SJCRH30 (cell line): ENCODE results near the gene GDI2. TPM values are rescaled to one million over a fixed set of nuclear protein-coding genes. Genes with fewer than 3 reads are reported as not detected.
"Not testable (repeated sequence)": the region's sequence is repeated elsewhere in the genome, so short reads cannot be mapped to it uniquely, and the experiment has no call there.

Experiments
- DNase-seq, 2 experiments: peaks; one replicate each; pipeline ENCODE4 v3.0.0-alpha.2; 2015 to 2020
- H3K27ac ChIP-seq: fragments of 250-450 bp; sonication (Bioruptor Pico); 2 replicates; pipeline ENCODE4 v1.5.1; 2020; ENCODE audit warnings: mild to moderate bottlenecking, moderate library complexity
- H3K27me3 ChIP-seq: fragments of 250-450 bp; sonication (Bioruptor Pico); 2 replicates; pipeline ENCODE4 v1.5.1; 2020; ENCODE audit warnings: mild to moderate bottlenecking, moderate library complexity
- H3K36me3 ChIP-seq: fragments of 250-450 bp; sonication (Bioruptor Pico); 2 replicates; pipeline ENCODE4 v1.5.1; 2020; ENCODE audit warnings: mild to moderate bottlenecking, moderate library complexity
- H3K4me1 ChIP-seq: fragments of 250-450 bp; sonication (Bioruptor Pico); 2 replicates; pipeline ENCODE4 v1.5.1; 2020; ENCODE audit warnings: mild to moderate bottlenecking, moderate library complexity
- H3K4me3 ChIP-seq: fragments of 250-450 bp; sonication (Bioruptor Pico); 2 replicates; pipeline ENCODE4 v1.5.1; 2020; ENCODE audit warnings: mild to moderate bottlenecking, moderate library complexity
- H3K9me3 ChIP-seq: fragments of 250-450 bp; sonication (Bioruptor Pico); replicated peaks from 2 replicates; pipeline ENCODE4 v1.5.1; 2020; ENCODE audit warnings: mild to moderate bottlenecking, moderate library complexity
- total RNA-seq: library from RNA; depleted of rRNA; stranded (reverse); fragments of >200 nt; shearing (Covaris generic); gene quantifications from 2 replicates; pipeline ENCODE4 v1.2.3, GENCODE V29; 2014

Gene GDI2
- total RNA-seq, 1 experiment from 2014 or later, result 291 TPM

- peaks cover 63% of the 10 kb centered on the region for H3K36me3 ChIP-seq
- H3K4me1 ChIP-seq, result no peaks in the 10 kb centered on the region
- H3K9me3 ChIP-seq, result no peaks in the 10 kb centered on the region
- no peak overlapping the region for H3K4me3 ChIP-seq
- no peak overlapping the region for H3K27ac ChIP-seq
- no peaks in the 10 kb centered on the region for H3K27me3 ChIP-seq
- no peak for DNase-seq
Observed at GRCh38 chr10:5782174-5782573, 31.1 kb downstream of the GDI2 start.

- Histone ChIP-seq H3K4me3 (no peak overlapping the region), H3K9me3 (no peaks in the 10 kb centered on the region), H3K27ac (no peak overlapping the region), H3K27me3 (no peaks in the 10 kb centered on the region), H3K36me3 (peaks cover 40% of the 10 kb centered on the region), H3K4me1 (no peaks in the 10 kb centered on the region)
- no peak for DNase-seq
Observed at GRCh38 chr10:5779730-5780129, 33.5 kb downstream of the GDI2 start.

- not testable (repeated sequence) for H3K9me3 ChIP-seq, H3K27ac ChIP-seq, H3K4me1 ChIP-seq, DNase-seq, H3K4me3 ChIP-seq, H3K27me3 ChIP-seq
- peaks cover 32% of the 10 kb centered on the region for H3K36me3 ChIP-seq
Observed at GRCh38 chr10:5777758-5778157, 35.5 kb downstream of the GDI2 start.

GRCh38 chr10:5776881-5777197 lies 36.4 kb downstream of the GDI2 start:
- no peak for DNase-seq
- H3K4me3 ChIP-seq, result no peak overlapping the region
- H3K9me3 ChIP-seq, result no peaks in the 10 kb centered on the region
- H3K27ac ChIP-seq, result no peak overlapping the region
- no peaks in the 10 kb centered on the region for H3K4me1 ChIP-seq
- no peaks in the 10 kb centered on the region for H3K27me3 ChIP-seq
- peaks cover 29% of the 10 kb centered on the region for H3K36me3 ChIP-seq

- Histone ChIP-seq H3K27me3 (no peaks in the 10 kb centered on the region), H3K9me3 (no peaks in the 10 kb centered on the region), H3K36me3 (peaks cover 31% of the 10 kb centered on the region), H3K27ac (no peak overlapping the region), H3K4me3 (no peak overlapping the region), H3K4me1 (no peaks in the 10 kb centered on the region)
- DNase-seq, result no peak
Observed at GRCh38 chr10:5776136-5776880, 36.9 kb downstream of the GDI2 start.

- Histone ChIP-seq H3K9me3 (no peaks in the 10 kb centered on the region), H3K27me3 (no peaks in the 10 kb centered on the region), H3K36me3 (peaks cover 35% of the 10 kb centered on the region), H3K27ac (no peak overlapping the region), H3K4me1 (no peaks in the 10 kb centered on the region), H3K4me3 (no peak overlapping the region)
- DNase-seq, result no peak
Observed at GRCh38 chr10:5775685-5776084, 37.5 kb downstream of the GDI2 start.

GRCh38 chr10:5774987-5775620 lies 38.1 kb downstream of the GDI2 start:
- no peaks in the 10 kb centered on the region for H3K27me3 ChIP-seq
- DNase-seq, result no peak
- no peaks in the 10 kb centered on the region for H3K9me3 ChIP-seq
- H3K36me3 ChIP-seq, result peaks cover 35% of the 10 kb centered on the region
- no peak overlapping the region for H3K27ac ChIP-seq
- no peaks in the 10 kb centered on the region for H3K4me1 ChIP-seq
- H3K4me3 ChIP-seq, result no peak overlapping the region

GRCh38 chr10:5766189-5766588 lies 47.0 kb downstream of the GDI2 start:
- peaks cover 74% of the 10 kb centered on the region for H3K36me3 ChIP-seq
- no peak for DNase-seq
- H3K9me3 ChIP-seq, result no peaks in the 10 kb centered on the region

GRCh38 chr10:5765617-5766016 lies 47.6 kb downstream of the GDI2 start:
- no peaks in the 10 kb centered on the region for H3K4me1 ChIP-seq
- H3K9me3 ChIP-seq, result no peaks in the 10 kb centered on the region
- H3K27me3 ChIP-seq, result no peaks in the 10 kb centered on the region
- no peak overlapping the region for H3K4me3 ChIP-seq
- peaks cover 78% of the 10 kb centered on the region for H3K36me3 ChIP-seq
- H3K27ac ChIP-seq, result no peak overlapping the region
- DNase-seq, result no peak

More at GRCh38 chr10:5766189-5766588, 47.0 kb downstream of the GDI2 start:
- Histone ChIP-seq H3K27me3 (no peaks in the 10 kb centered on the region), H3K4me3 (no peak overlapping the region), H3K27ac (no peak overlapping the region), H3K4me1 (no peaks in the 10 kb centered on the region)

- peaks cover 83% of the 10 kb centered on the region for H3K36me3 ChIP-seq
- no peaks in the 10 kb centered on the region for H3K4me1 ChIP-seq
- DNase-seq, result no peak
- H3K27me3 ChIP-seq, result no peaks in the 10 kb centered on the region
- H3K9me3 ChIP-seq, result no peaks in the 10 kb centered on the region
- H3K27ac ChIP-seq, result no peak overlapping the region
- H3K4me3 ChIP-seq, result no peak overlapping the region
Observed at GRCh38 chr10:5764422-5765297, 48.6 kb downstream of the GDI2 start.

GRCh38 chr10:5762531-5762930 lies 50.7 kb downstream of the GDI2 start:
- H3K27me3 ChIP-seq, result no peaks in the 10 kb centered on the region
- no peak overlapping the region for H3K27ac ChIP-seq
- H3K4me1 ChIP-seq, result no peaks in the 10 kb centered on the region
- no peak for DNase-seq
- H3K9me3 ChIP-seq, result no peaks in the 10 kb centered on the region
- no peak overlapping the region for H3K4me3 ChIP-seq
- H3K36me3 ChIP-seq, result peaks cover 83% of the 10 kb centered on the region

GRCh38 chr10:5761220-5761619 lies 52.0 kb downstream of the GDI2 start:
- Histone ChIP-seq H3K27me3 (no peaks in the 10 kb centered on the region), H3K36me3 (peaks cover 79% of the 10 kb centered on the region)
- DNase-seq, result no peak

GRCh38 chr10:5760515-5760914 lies 52.7 kb downstream of the GDI2 start:
- Histone ChIP-seq H3K4me3 (no peak overlapping the region), H3K9me3 (no peaks in the 10 kb centered on the region), H3K36me3 (peaks cover 74% of the 10 kb centered on the region), H3K27ac (no peak overlapping the region), H3K27me3 (no peaks in the 10 kb centered on the region), H3K4me1 (no peaks in the 10 kb centered on the region)
- no peak for DNase-seq

More at GRCh38 chr10:5761220-5761619, 52.0 kb downstream of the GDI2 start:
- Histone ChIP-seq H3K27ac (no peak overlapping the region), H3K9me3 (no peaks in the 10 kb centered on the region), H3K4me1 (no peaks in the 10 kb centered on the region), H3K4me3 (no peak overlapping the region)

- H3K9me3 ChIP-seq, result no peaks in the 10 kb centered on the region
- no peak overlapping the region for H3K27ac ChIP-seq
- no peaks in the 10 kb centered on the region for H3K4me1 ChIP-seq
- H3K36me3 ChIP-seq, result peaks cover 62% of the 10 kb centered on the region
- H3K27me3 ChIP-seq, result no peaks in the 10 kb centered on the region
- DNase-seq, result no peak
- no peak overlapping the region for H3K4me3 ChIP-seq
Observed at GRCh38 chr10:5758927-5759326, 54.3 kb downstream of the GDI2 start.
